GM19240 (cell line): ENCODE results near the gene ARHGEF39.

Experiments
- DNase-seq: peaks from one replicate; pipeline ENCODE4 v3.0.0; 2011; ENCODE audit warnings: low spot score; ENCODE audit not compliant: insufficient read length

The ARHGEF39 gene

DNA sequence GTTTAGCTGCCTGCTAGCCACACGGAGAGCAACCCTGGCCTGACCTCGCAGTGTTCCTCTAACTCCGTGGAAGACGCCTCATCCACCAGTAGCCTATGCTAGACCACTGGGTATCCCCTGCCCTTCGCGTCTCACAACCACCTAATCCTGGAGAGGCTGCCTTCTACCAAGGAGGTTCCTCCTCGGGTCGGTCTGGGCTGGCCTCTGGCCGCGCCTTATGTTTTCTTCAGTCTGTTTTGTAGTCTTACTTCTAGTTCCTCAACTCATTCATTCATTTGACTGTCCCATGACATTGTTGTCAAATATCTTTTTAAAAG, 26.3 kb upstream of the ARHGEF39 start:
- no peak for DNase-seq

DNA sequence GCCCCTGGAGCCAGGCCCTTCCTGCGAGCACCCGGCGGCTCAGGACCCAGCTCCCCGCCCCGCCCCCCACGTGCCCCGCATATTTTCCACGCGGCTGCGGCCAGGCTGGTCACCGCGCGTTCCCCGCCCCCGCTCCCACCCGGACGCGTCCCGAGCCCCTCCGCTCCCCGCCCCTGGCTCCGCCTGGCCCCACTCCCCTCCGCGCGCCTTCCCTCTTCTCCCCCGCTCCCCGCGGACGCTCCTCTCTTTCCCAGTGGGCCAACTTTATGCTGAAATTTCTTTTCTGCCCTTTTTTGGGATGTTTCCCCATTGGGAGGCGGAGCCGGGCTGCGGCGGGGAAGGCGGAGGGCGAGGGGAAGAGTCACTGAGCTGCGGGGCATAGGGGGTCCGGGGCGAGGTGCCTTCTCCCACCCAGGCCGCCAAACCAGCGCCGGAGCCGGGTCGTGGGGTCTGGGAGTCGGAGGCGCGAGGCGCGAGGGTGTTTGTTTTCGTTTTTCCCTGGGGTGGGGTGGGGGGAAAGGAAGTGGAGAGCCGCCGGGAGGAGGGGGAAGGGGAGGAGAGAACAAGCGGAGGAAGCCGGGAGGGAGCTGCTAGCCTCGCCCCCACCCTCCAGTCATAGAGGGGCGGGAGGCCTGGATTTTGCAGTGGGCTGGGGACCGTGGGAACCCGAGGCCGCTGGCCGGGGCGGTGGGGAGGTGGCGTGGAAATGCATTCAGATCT, 25.8 kb upstream of the ARHGEF39 start:
- DNase-seq, result no peak

DNA sequence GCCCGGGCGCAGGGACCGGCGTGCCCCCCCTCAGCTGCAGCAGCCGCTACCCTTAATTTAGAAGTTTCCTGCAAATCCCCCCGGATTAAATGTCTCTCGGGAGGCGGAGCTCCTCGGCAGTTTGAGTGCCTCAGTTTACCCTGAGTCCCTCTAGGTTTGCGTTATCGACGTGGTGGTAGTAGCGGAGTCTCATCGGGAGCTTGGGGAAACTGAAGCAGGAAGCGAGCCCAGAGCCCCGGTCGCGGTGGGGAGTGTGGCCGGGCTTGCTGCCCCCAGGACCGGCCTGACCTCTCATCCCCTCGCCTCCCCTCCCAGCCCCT, 25.3 kb upstream of the ARHGEF39 start:
- no peak for DNase-seq

DNA sequence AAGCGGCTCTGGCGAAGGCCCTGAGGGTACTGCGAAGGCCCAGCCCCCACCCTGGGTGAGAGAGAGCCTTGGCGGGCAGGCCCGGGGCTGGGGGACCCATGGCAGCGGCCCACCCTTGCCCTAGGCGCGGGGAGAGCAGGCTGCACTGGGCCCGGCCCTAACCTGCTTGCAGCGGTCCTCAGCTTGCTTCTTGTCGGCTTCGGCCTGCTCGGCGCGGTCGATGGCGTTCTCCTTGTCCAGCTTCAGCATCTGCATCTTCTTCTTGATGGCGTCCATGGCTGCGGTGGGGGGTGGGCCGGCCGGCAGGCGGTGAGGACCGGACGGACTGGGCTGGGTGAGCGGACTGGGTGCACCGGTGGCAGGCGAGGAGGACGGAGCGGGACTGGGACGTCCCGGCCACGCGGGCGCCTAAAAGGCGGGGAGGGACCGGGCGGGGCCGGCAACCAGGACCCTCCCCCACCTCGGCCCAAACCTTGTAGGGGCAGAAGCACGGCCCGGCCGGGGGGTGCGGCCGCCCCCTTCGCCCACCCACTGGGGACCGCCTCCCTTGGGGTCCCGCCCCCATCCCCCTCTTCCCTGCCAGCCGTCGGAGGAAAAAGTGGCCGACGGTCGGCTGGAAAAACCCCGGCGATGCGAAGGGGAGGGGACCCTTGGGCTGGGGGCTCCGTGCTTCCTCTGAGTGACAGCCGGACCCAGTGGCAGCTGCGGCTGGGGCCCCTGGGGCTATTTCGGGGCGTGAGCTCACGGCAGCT, 24.7 kb upstream of the ARHGEF39 start, which contains the start of gene TPM2:
Gene TPM2, minus strand, starts transcription at position 384 of the 752 bp plus-strand sequence. Its CDS starts 108 bp downstream, at position 276.
- DNase-seq, result no peak

DNA sequence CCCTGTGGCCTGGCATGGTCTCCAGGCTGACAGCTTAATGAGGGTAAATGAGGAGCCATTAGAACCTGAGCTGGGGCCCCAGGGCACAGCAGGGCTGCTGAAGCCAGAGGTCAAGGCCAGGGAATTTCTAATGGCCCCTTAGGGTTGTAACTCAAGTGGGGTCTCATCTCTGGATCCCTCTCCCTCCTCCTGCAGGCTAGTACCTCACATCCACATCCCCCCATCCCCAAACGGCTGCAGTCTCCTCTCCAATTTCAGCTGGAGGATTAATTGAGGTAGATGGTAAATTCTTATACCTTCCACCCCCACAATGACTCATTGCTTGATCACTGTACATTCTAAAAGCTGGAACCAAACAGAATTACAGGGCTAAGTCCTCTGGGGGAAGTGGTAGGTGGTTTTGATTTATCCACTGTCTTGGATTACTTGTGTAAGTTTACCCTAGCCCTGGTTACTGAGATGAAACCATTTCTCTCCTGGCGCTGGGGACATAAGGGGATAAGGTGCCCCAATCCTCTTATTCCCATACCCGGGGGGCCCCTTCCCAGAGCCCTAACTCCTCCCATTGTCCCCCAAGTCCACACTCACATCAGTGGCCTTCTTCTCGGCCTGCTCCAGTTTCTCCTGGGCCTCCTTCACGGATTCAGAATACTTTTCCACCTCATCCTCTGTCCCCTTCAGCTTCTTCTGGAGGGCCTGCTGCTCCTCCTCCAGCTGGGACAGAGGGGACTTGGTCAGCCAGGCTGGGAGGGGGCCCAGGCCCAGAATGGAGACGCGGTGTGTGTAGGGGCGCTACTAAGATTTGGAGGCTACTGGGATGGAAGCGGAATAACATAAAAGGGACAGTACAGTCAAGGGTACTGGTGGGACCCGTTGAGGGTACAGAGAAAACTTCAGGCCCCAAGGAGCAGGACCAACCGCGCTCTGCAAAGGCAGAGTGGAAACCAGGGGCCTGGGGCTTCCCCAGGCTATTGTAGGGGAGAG, 23.9 kb upstream of the ARHGEF39 start:
- DNase-seq, result no peak

DNA sequence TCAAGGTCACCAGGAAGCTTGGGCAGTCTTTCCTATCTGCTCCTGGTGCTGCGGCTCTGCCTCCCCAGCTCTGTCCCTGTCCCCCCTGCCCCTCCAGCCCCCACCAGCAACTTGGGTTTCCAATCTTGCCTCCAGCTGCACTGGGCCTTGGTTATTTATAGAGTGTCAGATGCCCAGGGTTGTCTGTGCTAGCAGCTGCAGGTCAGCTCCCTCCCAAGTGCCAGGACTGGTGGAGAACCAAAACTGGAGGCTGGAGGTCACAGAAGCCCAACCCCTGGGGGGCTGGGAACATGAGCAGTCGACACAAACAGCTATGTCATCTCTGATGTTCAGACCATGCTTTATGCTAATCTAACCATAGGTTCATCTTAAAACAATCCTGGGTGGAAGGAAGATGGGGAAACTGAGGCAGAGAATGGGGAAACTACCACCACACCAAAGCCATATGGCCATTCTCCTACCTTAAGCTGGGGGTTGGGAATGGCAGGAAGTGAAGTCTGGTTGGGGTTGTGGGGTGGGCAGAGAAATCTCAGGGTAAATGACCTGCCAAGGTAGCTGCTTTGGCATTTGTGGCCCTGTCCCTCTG, 23.1 kb upstream of the ARHGEF39 start:
- no peak for DNase-seq

DNA sequence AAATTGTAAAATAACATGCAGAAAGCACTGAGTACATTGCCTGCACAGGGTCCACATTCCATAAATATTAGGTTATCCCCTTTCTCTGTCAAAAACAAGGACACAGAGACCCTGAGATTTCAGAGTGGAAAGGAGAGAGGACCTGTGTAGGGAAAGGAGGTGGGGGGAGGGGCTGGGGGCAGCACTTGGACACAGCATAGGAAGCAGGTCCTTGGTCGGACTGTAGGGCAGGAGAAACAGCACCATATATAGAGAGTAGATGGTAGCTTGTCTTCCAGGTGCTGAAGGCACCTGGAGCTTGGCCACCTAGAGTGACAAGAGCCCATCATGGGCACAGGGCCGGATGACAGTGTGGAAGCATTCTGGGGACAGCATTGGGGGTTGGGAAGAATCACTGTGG, 22.3 kb upstream of the ARHGEF39 start:
- no peak for DNase-seq

DNA sequence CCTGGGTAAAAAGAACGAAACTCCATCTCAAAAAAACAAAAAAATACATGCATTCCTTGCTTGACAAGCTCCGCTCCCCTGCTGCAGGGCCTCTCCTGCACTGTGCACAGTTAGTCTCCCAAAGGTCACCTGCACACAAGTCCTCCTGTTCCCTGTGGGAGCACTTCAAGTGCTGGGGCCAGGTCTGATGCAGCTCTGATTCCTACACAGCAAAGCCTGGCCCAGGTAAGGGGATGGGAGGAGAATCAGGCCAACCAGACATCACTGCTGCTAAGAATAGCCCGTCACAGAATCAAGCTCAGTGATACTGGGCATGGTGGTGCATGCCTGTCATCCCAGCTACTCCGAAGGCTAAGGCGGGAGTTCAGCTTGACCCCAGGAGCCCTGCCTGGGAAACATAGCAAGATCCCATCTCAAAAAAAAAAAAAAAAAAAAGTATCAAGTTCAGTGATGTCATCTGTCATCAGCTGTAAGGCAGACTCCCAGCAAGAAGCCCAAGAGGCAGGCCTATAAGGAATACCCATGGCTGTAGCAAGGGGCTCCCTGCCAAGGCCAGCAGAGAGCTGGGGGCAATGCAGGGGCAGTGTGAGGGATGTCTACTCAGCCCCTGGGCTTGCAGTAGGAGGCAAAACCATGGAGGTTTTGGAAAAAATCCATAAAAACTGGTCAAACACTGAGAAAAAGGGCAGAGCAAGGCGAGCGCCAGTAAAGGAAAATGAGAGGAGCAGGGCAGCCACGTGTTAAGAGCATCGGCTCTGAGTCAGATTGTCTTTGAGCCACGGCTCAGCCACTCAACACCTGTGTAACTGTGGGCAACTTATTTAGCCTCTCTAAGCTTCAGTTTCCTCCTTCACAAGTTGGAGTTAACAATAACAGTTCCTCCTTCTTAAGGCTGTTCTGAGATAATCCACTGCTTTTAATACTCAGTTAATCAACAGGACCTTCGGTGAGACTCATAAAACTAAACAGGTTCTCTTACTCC, 21.5 kb upstream of the ARHGEF39 start:
- no peak for DNase-seq

DNA sequence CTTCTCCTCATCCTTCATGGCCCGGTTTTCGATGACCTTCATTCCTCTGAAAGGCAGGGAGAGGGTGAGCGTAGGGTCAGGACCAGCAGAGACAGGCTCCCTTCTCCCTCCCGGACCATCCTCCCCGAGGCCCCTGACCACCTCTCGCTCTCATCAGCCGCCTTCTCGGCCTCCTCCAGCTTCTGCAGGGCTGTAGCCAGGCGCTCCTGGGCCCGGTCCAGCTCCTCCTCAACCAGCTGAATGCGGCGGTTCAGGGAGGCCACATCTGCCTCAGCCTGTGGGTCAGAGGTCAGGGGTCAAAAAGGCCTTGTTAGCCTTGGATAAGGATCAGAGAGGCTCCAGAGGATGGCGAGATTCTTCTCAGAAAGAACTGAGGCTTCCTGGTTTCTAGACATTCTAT, 20.5 kb upstream of the ARHGEF39 start:
- no peak for DNase-seq

DNA sequence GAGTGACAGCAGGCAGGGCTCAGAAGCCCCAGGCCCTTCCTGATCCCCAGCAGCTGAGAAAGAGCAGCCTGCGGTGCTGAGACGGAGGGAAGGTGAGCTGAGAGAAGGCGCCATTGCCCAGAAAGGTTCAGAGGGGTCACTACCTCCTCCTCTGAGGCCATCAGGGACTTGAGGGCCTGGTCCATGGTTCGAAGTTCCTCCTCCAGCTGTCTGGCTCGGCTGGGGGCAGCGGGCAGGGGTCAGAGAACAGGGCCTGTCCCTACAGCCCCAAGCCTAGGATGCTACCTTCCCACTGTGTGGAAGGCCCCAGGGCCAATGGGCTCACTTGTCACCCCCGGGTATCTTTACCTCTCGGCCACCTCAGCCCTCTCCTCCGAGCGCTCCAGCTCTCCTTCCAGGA, 19.9 kb upstream of the ARHGEF39 start:
- DNase-seq, result no peak

DNA sequence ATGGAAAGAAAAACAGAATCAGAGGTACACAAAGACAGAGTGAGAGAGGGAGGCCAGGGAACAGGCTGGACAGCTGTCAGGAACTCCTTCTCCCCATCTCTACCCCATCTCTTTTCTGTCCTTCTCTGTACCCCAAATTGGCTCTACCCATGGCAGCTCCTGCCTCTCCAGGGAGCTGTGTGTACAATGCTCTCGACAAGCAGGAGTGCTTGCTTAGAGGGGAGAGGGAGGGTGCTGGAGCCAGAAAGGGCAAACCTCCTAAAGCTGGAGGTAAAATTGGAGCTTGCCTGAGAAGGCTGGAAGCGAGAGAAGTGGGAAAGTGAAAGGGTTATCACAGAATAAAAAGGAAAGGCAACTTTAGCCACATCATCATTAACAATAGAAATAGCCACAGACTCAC, 18.3 kb upstream of the ARHGEF39 start:
- no peak for DNase-seq

DNA sequence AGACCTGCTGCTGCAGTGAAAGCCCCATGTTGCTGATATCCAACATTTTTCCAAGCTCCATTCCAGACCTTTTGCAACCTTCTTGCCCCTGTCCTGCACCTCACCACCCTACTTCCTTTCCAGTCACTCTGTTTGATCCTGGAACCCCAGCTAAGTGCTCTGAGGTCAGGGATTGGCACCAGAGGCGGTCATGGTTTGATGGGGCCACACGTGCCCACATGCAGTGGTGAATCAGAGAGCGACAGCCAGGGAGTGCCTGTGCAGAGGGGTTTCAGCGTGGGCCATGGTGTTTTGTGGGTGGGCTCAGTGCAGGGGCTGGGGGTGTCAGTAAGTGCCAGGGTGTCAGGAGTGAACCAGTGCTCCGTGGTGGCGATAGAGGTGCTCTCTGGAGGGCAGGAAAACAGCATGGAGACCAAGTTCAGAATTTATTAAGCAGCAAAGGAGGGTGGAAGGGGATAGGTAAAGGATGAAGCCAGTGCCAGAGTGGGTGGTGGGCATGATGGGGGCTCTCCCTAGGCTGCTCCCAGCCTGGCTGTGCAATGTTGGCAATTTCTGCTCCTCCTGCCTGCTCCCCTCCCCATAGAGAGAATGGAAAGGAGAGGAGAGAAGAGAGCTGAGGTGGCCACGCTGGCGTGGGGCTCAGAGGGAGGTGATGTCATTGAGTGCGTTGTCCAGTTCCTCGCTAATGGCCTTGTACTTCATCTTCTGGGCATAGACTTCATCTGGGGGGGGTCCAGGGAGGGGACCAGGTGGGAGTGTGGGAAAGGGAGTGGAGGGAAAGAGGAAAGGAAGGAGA, 17.7 kb upstream of the ARHGEF39 start:
- DNase-seq, result no peak

DNA sequence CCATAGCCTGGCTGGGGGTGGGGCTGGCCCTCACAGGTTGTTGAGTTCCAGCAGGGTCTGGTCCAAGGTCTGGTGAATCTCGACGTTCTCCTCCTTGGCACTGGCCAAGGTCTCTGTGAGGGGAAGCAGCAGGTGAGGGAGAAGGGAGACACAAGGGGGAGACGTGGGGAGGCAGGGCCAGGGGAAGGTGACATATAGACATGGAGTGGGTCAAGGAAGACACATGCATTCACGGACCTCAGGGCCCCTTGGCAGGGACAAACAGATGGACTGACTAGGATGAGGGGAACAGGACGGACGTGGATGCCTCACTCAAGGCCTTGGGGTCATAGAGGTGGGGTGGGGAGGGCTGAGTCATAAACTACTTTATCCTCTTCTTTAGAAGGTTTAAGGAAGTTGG, 17.1 kb upstream of the ARHGEF39 start:
- no peak for DNase-seq

DNA sequence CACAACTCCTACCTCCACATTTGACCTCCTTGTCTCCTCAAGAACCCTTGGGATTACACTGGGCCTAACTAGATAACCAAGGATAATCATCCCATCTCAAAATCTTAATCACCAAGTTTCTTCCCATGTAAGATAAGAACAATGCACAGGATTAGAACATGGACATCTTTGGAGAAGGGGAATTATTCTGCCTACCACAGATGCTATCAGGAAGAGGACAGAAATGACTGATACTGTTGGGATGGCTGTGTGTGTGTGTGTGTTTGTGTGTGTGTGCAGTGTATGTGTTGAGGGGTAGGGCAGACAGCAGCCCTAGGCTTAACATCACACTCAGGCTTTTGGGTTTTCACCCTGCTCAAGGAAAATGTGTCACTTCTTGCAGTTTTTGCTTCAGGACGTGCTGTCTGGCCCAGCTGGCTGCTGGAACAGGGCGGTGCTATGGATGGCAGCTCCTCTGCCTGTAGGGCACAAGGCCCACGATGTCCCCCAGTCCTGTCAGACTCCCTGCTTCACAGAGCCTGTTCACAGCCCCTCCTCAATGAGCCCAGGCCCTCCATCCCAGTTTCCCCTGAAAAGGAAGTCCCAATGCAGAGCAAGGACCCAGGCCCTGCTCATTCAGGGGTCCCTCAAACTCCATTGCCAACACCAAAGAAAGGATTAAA, 16.5 kb upstream of the ARHGEF39 start:
- DNase-seq, result no peak

DNA sequence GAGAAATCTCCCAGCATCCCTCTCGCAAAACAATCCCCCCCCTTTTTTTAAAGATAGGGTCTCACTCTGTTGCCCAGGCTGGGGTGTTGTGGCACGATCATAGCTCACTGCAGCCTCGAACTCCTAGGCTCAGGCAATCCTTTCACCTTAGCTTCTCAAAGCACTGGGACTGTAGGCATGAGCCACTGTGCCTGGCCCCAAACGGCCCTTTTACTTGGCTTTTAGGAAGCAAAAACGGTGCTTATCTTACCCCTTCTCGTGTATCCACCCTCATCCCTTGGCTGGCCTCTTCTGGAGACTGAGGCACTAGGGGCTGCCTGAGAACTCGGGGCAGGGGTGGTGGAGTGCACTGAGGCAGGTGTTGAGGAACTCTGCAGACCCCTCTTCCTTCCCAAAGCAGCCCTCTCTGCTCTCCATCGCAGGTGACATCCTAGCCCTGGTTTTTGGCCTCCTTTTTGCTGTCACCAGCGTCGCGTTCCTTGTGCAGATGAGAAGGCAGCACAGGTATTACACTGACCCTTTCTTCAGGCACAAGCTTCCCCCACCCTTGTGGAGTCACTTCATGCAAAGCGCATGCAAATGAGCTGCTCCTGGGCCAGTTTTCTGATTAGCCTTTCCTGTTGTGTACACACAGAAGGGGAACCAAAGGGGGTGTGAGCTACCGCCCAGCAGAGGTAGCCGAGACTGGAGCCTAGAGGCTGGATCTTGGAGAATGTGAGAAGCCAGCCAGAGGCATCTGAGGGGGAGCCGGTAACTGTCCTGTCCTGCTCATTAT, 15.5 kb upstream of the ARHGEF39 start:
- DNase-seq, result peak; percentile 55

DNA sequence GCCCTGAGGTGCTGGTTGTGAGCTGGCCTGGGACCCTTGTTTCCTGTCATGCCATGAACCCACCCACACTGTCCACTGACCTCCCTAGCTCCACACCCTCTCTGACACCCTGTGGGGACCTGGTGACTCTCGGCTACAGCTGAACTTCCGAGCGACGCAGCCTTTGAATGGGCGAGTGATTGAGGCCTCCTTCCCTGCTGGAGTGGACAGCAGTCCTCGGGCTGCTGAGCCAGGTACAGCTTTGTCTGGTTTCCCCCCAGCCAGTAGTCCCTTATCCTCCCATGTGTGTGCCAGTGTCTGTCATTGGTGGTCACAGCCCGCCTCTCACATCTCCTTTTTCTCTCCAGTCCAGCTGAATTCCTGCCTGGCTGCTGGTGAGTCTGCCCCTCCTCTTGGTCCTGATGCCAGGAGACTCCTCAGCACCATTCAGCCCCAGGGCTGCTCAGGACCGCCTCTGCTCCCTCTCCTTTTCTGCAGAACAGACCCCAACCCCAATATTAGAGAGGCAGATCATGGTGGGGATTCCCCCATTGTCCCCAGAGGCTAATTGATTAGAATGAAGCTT, 14.9 kb upstream of the ARHGEF39 start:
- no peak for DNase-seq

DNA sequence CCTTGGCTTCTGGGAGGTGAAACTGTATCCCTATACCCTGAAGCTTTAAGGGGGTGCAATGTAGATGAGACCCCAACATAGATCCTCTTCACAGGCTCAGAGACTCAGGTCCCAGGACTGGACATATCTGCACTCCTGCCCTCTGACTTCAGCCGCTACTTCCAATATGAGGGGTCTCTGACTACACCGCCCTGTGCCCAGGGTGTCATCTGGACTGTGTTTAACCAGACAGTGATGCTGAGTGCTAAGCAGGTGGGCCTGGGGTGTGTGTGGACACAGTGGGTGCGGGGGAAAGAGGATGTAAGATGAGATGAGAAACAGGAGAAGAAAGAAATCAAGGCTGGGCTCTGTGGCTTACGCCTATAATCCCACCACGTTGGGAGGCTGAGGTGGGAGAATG, 14.1 kb upstream of the ARHGEF39 start:
- DNase-seq, result no peak
